ENCODE results near the gene CD302.

CD302 gene

GRCh38 chr2:159808032-159808425 is 10.0 kb upstream of the CD302 start:
- Mint-ChIP-seq H3K9me3 (no peaks in the 10 kb centered on the region), H3K27ac (no peak overlapping the region), H3K36me3 (ENCODE audit: low read depth) (no peaks in the 10 kb centered on the region), H3K4me1 (no peaks in the 10 kb centered on the region), H3K27me3 (ENCODE audit: low read depth) (no peaks in the 10 kb centered on the region), H3K4me3 (no peak overlapping the region)
- no peak for TF ChIP-seq CTCF (IDR thresholded peaks at IDR 0.05; ENCODE audit: unreplicated experiment in 3 of 3)

- Mint-ChIP-seq H3K27ac (no peak overlapping the region), H3K27me3 (ENCODE audit: low read depth) (no peaks in the 10 kb centered on the region), H3K36me3 (ENCODE audit: low read depth) (no peaks in the 10 kb centered on the region), H3K4me1 (no peaks in the 10 kb centered on the region), H3K4me3 (no peak overlapping the region), H3K9me3 (no peaks in the 10 kb centered on the region)
- peak; percentile 46 to 70 (median 54) for TF ChIP-seq CTCF (IDR thresholded peaks at IDR 0.05; ENCODE audit: unreplicated experiment in 3 of 3)
Observed at GRCh38 chr2:159807183-159808031, 9.4 kb upstream of the CD302 start.

- Mint-ChIP-seq H3K36me3 (ENCODE audit: low read depth) (no peaks in the 10 kb centered on the region), H3K27me3 (ENCODE audit: low read depth) (peaks cover 15% of the 10 kb centered on the region), H3K27ac (no peak overlapping the region), H3K4me1 (no peaks in the 10 kb centered on the region), H3K9me3 (no peaks in the 10 kb centered on the region), H3K4me3 (no peak overlapping the region)
- no peak for TF ChIP-seq CTCF (IDR thresholded peaks at IDR 0.05; ENCODE audit: unreplicated experiment in 3 of 3)
Observed at GRCh38 chr2:159804941-159805340, 6.9 kb upstream of the CD302 start.

GRCh38 chr2:159803235-159803962 is 5.4 kb upstream of the CD302 start:
- H3K4me1 Mint-ChIP-seq = no peaks in the 10 kb centered on the region
- H3K4me3 Mint-ChIP-seq = no peak overlapping the region
- no peak for TF ChIP-seq CTCF (IDR thresholded peaks at IDR 0.05; ENCODE audit: unreplicated experiment in 3 of 3)
- H3K36me3 Mint-ChIP-seq (ENCODE audit: low read depth) = no peaks in the 10 kb centered on the region
- no peak overlapping the region for H3K27ac Mint-ChIP-seq
- no peaks in the 10 kb centered on the region for H3K9me3 Mint-ChIP-seq
- peaks cover 26% of the 10 kb centered on the region for H3K27me3 Mint-ChIP-seq (ENCODE audit: low read depth)

- H3K27ac Mint-ChIP-seq = no peak overlapping the region
- TF ChIP-seq CTCF (IDR thresholded peaks at IDR 0.05; ENCODE audit: unreplicated experiment in 3 of 3) = no peak
- no peaks in the 10 kb centered on the region for H3K4me1 Mint-ChIP-seq
- no peaks in the 10 kb centered on the region for H3K36me3 Mint-ChIP-seq (ENCODE audit: low read depth)
- no peak overlapping the region for H3K4me3 Mint-ChIP-seq
- peaks cover 31% of the 10 kb centered on the region for H3K27me3 Mint-ChIP-seq (ENCODE audit: low read depth)
- no peaks in the 10 kb centered on the region for H3K9me3 Mint-ChIP-seq
Observed at GRCh38 chr2:159802673-159803072, 4.7 kb upstream of the CD302 start.

All from nephron (organoid).